SH-SY5Y (cell line): Measurements from ENCODE around the gene DENND10.

Experiments used
- GATA2 ChIP-seq: IDR thresholded peaks from 2 replicates; pipeline ENCODE4 v1.6.1; 2011; ENCODE audit warnings: mild to moderate bottlenecking, low read depth, low read length
- GATA3 ChIP-seq: IDR thresholded peaks from 2 replicates; pipeline ENCODE4 v1.6.1; 2011; ENCODE audit warnings: low read depth, mild to moderate bottlenecking, low read length, moderate library complexity

- TF ChIP-seq GATA3 (no peak), GATA2 (no peak)
Measured at GRCh38 chr10:119165171-119166117, 61.5 kb downstream of the DENND10 start, which contains the start of gene SFXN4.
